Astrocyte of the spinal cord (primary cell): ENCODE measurements around the gene SH2D6.

ENCODE experiments used
- DNase-seq: peaks from one replicate; pipeline ENCODE4 v3.0.0; 2011; ENCODE audit warnings: low read depth, low spot score
- H3K4me3 ChIP-seq: 2 replicates; pipeline ENCODE4 v1.5.1; 2011; ENCODE audit warnings: low read depth, mild to moderate bottlenecking, low read length, moderate library complexity
- in situ Hi-C: cut with HindIII; loops from 2 replicates; pipeline ENCODE4 v1.10.0; 2017; ENCODE audit warnings: low sequenced_read_pairs
- TF ChIP-seq, protein P1 (sequence below): IDR thresholded peaks from 2 replicates; pipeline ENCODE4 v1.5.1; 2012; ENCODE audit warnings: low read depth, mild to moderate bottlenecking, low read length, inconsistent platforms

SH2D6 gene

DNA sequence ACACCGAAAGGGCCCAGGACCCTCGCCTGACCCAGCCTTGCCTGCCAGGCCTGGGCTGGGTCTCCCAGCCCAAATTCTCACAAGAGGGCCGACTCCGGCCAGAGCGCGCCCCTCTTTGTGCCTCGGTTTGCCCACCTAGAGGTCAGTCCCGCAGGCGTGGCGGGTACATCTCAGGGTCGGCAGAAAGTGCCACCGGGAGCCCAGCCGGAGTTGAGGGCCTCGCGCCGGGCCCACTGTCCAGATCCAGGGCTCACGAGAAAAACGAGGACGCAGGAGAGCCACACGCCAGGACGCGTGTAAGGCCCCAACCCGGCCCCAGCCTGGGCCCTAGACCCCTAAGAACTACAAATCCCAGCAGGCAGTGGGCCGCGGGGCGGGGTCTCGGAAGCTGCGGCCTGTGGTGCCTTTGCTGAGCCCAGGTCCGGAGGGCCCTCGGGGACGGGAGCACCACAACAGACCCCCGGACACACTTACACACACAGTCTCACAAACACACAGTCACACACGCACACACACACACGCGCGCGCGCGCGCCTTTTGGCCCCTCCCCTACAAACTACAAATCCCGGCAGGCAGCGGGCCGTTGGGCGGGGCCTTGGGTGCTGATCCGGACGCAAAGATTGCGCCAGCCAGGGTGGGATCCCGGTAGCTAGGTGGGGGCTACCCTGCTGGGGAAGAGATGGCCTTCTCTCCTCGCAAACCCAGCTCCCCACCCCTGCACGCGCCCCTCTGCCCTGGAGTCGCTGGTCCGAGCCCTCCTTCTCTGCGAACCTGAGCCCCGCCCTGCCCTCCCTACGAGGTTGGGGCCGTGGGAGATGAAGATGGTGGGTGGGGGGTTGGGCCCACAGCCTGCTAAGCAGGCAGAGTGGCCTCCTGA is at the start of gene SH2D6:
SH2D6 (plus strand) TSS at position 583 of the 877 bp plus-strand sequence. CDS start 10,752 bp downstream, outside the sequence.
- TF ChIP-seq, protein P1, sequence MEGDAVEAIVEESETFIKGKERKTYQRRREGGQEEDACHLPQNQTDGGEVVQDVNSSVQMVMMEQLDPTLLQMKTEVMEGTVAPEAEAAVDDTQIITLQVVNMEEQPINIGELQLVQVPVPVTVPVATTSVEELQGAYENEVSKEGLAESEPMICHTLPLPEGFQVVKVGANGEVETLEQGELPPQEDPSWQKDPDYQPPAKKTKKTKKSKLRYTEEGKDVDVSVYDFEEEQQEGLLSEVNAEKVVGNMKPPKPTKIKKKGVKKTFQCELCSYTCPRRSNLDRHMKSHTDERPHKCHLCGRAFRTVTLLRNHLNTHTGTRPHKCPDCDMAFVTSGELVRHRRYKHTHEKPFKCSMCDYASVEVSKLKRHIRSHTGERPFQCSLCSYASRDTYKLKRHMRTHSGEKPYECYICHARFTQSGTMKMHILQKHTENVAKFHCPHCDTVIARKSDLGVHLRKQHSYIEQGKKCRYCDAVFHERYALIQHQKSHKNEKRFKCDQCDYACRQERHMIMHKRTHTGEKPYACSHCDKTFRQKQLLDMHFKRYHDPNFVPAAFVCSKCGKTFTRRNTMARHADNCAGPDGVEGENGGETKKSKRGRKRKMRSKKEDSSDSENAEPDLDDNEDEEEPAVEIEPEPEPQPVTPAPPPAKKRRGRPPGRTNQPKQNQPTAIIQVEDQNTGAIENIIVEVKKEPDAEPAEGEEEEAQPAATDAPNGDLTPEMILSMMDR = no peak
- DNase-seq = peak; percentile 85
- in situ Hi-C loops = loop anchor here (25.0 kb wide), 1 partner anchor 119 kb away; the partner anchor contains the start of gene MAT2A
- peak within 1 kb of the TSS; percentile 67 for H3K4me3 ChIP-seq

GRCh38 chr2:85368921-85369320 is 49.6 kb upstream of the SH2D6 start:
- no peak for DNase-seq
- H3K4me3 ChIP-seq = no peak overlapping the region
- TF ChIP-seq, protein P1 = no peak
- in situ Hi-C loops = no loop called here

GRCh38 chr2:85369500-85369899 is 49.0 kb upstream of the SH2D6 start:
- DNase-seq = no peak
- in situ Hi-C loops = no loop called here
- no peak overlapping the region for H3K4me3 ChIP-seq
- TF ChIP-seq, protein P1 = no peak

GRCh38 chr2:85371045-85371444 is 47.5 kb upstream of the SH2D6 start:
- in situ Hi-C loops = no loop called here
- DNase-seq = no peak
- no peak overlapping the region for H3K4me3 ChIP-seq
- TF ChIP-seq, protein P1 = no peak

- TF ChIP-seq, protein P1 = no peak
- no peak overlapping the region for H3K4me3 ChIP-seq
- in situ Hi-C loops = no loop called here
Observed at GRCh38 chr2:85376291-85377065, 42.0 kb upstream of the SH2D6 start.

DNA sequence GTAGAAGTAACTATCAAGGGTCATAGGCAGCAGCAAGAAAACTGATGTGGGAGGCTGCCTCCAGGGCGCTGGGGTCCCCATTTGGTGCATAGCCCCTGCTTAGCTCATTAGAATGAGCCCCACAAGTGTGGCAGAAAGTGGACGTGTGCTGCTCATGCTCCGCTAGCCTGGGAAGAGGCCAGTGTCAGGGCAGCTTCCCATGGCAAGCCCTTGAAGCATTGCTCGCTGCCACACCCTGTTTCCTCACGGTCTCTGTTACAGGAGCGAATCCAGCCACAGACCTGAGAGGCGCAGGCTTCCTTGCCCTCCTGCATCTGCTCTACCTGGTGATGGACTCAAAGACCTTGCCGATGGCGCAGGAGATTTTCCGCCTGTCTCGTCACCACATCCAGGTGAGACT is 41.4 kb upstream of the SH2D6 start:
- no peak for DNase-seq
- TF ChIP-seq, protein P1 = no peak
- in situ Hi-C loops = no loop called here
- no peak overlapping the region for H3K4me3 ChIP-seq

More at GRCh38 chr2:85376291-85377065, 42.0 kb upstream of the SH2D6 start:
- no peak for DNase-seq
